Measurements from ENCODE around the gene NME1. TPM values are rescaled to one million over a fixed set of nuclear protein-coding genes. Genes with fewer than 3 reads are reported as not detected.
A peak's percentile ranks its signal among the peaks of the same experiment; 100 is the strongest.

NME1 gene
- total and polyA plus RNA-seq, 9 of the 15 experiments (the other 6 are each of a cell fraction or from before 2014, with no cell fraction given), result 449 to 1,588 (median 604) TPM

- TF ChIP-seq GTF2E2 (tag; IDR thresholded peaks at IDR 0.05) (no peak), HDGF (IDR thresholded peaks at IDR 0.05) (0 out of 2 replicates have a peak, but pooled peaks have one; percentile 78), HDAC1 (IDR thresholded peaks at IDR 0.05) (peak in 1 of 2 experiments; percentile 70; a peak in 2 of 4 replicates), PRPF4 (IDR thresholded peaks at IDR 0.05; ENCODE audit: insufficient read depth, low read depth, low read length, poor library complexity, severe bottlenecking) (no peak), SIN3B (IDR thresholded peaks at IDR 0.05; ENCODE audit: low read depth) (0 out of 2 replicates have a peak, but pooled peaks have one; percentile 16), LARP7 (IDR thresholded peaks at IDR 0.05) (peak; percentile 89), ETV6 (IDR thresholded peaks at IDR 0.05; ENCODE audit: borderline replicate concordance in 1 of 2, low read depth in 2 of 2, low read length in 1 of 2) (no peak), ETV6 (CRISPR knock-in tag; IDR thresholded peaks at IDR 0.05; ENCODE audit: borderline replicate concordance) (no peak), STAG1 (CRISPR knock-in tag; IDR thresholded peaks at IDR 0.05; ENCODE audit: borderline replicate concordance) (no peak), BRD9 (IDR thresholded peaks at IDR 0.05; ENCODE audit: low read depth, partially characterized antibody) (peak; percentile 62), ARNT (IDR thresholded peaks at IDR 0.05) (peak; percentile 25 to 48; a peak in 1 of 4 replicates), L3MBTL2 (IDR thresholded peaks at IDR 0.05) (no peak), NCOA1 (IDR thresholded peaks at IDR 0.05; ENCODE audit: low read depth) (peak; percentile 61; the same call in 1 of the 2 replicates), RCOR1 (IDR thresholded peaks at IDR 0.05; ENCODE audit: borderline replicate concordance in 1 of 2, low read depth in 2 of 2, low read length in 2 of 2) (peak in 1 of 2 experiments; percentile 39; a peak in 1 of 4 replicates), PHF8 (IDR thresholded peaks at IDR 0.05; ENCODE audit: borderline replicate concordance, low read length) (peak; percentile 31; the same call in 1 of the 2 replicates), PHTF2 (CRISPR knock-in tag; IDR thresholded peaks at IDR 0.05) (no peak), MYBL2 (IDR thresholded peaks at IDR 0.05; ENCODE audit: low read depth) (no peak), MYBL2 (CRISPR knock-in tag; IDR thresholded peaks at IDR 0.05; ENCODE audit: borderline replicate concordance) (no peak), NR3C1 (CRISPR knock-in tag; IDR thresholded peaks at IDR 0.05) (no peak), SREBF1 (IDR thresholded peaks at IDR 0.05; ENCODE audit: borderline replicate concordance, low read depth, low read length) (no peak), ZNF224 (CRISPR knock-in tag; IDR thresholded peaks at IDR 0.05) (no peak), NEUROD1 (IDR thresholded peaks at IDR 0.05; ENCODE audit: borderline replicate concordance, low read depth, low read length, partially characterized antibody) (no peak), YBX1 (IDR thresholded peaks at IDR 0.05) (no peak), SRSF7 (optimal IDR thresholded peaks at IDR 0.05; ENCODE audit: low read depth, low read length) (no peak), SMARCA5 (IDR thresholded peaks at IDR 0.05) (peak; percentile 40; the same call in 1 of the 2 replicates), ZC3H4 (CRISPR knock-in tag; IDR thresholded peaks at IDR 0.05; ENCODE audit: borderline replicate concordance) (no peak), ZNF717 (CRISPR knock-in tag; IDR thresholded peaks at IDR 0.05) (no peak), FOS (IDR thresholded peaks at IDR 0.05; ENCODE audit: extremely low read depth, insufficient read length) (no peak), SMARCE1 (IDR thresholded peaks at IDR 0.05) (peak; percentile 77)
- TF ChIP-seq, protein P1, sequence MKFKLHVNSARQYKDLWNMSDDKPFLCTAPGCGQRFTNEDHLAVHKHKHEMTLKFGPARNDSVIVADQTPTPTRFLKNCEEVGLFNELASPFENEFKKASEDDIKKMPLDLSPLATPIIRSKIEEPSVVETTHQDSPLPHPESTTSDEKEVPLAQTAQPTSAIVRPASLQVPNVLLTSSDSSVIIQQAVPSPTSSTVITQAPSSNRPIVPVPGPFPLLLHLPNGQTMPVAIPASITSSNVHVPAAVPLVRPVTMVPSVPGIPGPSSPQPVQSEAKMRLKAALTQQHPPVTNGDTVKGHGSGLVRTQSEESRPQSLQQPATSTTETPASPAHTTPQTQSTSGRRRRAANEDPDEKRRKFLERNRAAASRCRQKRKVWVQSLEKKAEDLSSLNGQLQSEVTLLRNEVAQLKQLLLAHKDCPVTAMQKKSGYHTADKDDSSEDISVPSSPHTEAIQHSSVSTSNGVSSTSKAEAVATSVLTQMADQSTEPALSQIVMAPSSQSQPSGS (CRISPR knock-in tag; IDR thresholded peaks at IDR 0.05), result no peak
- TF ChIP-seq, protein P2, sequence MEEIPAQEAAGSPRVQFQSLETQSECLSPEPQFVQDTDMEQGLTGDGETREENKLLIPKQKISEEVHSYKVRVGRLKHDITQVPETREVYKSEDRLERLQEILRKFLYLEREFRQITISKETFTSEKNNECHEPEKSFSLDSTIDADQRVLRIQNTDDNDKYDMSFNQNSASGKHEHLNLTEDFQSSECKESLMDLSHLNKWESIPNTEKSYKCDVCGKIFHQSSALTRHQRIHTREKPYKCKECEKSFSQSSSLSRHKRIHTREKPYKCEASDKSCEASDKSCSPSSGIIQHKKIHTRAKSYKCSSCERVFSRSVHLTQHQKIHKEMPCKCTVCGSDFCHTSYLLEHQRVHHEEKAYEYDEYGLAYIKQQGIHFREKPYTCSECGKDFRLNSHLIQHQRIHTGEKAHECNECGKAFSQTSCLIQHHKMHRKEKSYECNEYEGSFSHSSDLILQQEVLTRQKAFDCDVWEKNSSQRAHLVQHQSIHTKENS (CRISPR knock-in tag; IDR thresholded peaks at IDR 0.05), result no peak
Observed at GRCh38 chr17:51165680-51166197, 12.4 kb downstream of the NME1 start (continued).

Data from K562 (cell line).